Hepatocyte (in vitro differentiated cells): ENCODE data around the gene IL17RB. TPM values are rescaled to one million over a fixed set of nuclear protein-coding genes. Genes with fewer than 3 reads are reported as not detected.

Experiments
- DNase-seq: peaks from one replicate; pipeline ENCODE4 v3.0.0-alpha.2; 2016; ENCODE audit warnings: low spot score
- H2AFZ ChIP-seq: fragments of 200-600 bp; sonication (generic); 2 replicates; pipeline ENCODE4 v1.6.0; 2016; ENCODE audit warnings: antibody characterized with exemption, mild to moderate bottlenecking
- H3K27ac ChIP-seq: fragments of 200-600 bp; sonication (generic); 2 replicates; pipeline ENCODE4 v1.5.1; 2016; ENCODE audit warnings: mild to moderate bottlenecking
- H3K27me3 ChIP-seq: fragments of 200-600 bp; sonication (generic); 2 replicates; pipeline ENCODE4 v1.6.1; 2016
- H3K36me3 ChIP-seq: fragments of 200-600 bp; sonication (generic); replicated peaks from 2 replicates; pipeline ENCODE4 v1.5.1; 2016; ENCODE audit warnings: low read depth; ENCODE audit not compliant: insufficient read depth
- H3K4me1 ChIP-seq: fragments of 200-600 bp; sonication (generic); 2 replicates; pipeline ENCODE4 v1.5.1; 2016; ENCODE audit warnings: mild to moderate bottlenecking, moderate library complexity; ENCODE audit not compliant: insufficient read depth
- H3K4me2 ChIP-seq: fragments of 200-600 bp; sonication (generic); 2 replicates; pipeline ENCODE4 v1.6.0; 2016
- H3K4me3 ChIP-seq: fragments of 200-600 bp; sonication (generic); 2 replicates; pipeline ENCODE4 v1.5.1; 2016; ENCODE audit warnings: mild to moderate bottlenecking
- H3K79me2 ChIP-seq: fragments of 200-600 bp; sonication (generic); 2 replicates; pipeline ENCODE4 v1.6.0; 2017; ENCODE audit warnings: mild to moderate bottlenecking
- H3K9me2 ChIP-seq: fragments of 200-600 bp; sonication (generic); replicated peaks from 2 replicates; pipeline ENCODE4 v1.6.0; 2017; ENCODE audit warnings: mild to moderate bottlenecking; ENCODE audit not compliant: insufficient read depth
- H3K9me3 ChIP-seq: fragments of 200-600 bp; sonication (generic); 2 replicates; pipeline ENCODE4 v1.5.1; 2016; ENCODE audit warnings: low read depth, mild to moderate bottlenecking
- H4K20me1 ChIP-seq: fragments of 200-600 bp; sonication (generic); 2 replicates; pipeline ENCODE4 v1.6.0; 2016; ENCODE audit warnings: mild to moderate bottlenecking; ENCODE audit not compliant: insufficient read depth, poor library complexity, severe bottlenecking
- CTCF ChIP-seq: fragments of 200-600 bp; sonication (generic); IDR thresholded peaks from 2 replicates; pipeline ENCODE4 v1.5.1; 2016; ENCODE audit warnings: antibody characterized with exemption, mild to moderate bottlenecking; ENCODE audit not compliant: poor library complexity
- EZH2 ChIP-seq: fragments of 200-600 bp; sonication (generic); IDR thresholded peaks from 2 replicates; pipeline ENCODE4 v1.6.1; 2016; ENCODE audit warnings: antibody characterized with exemption, mild to moderate bottlenecking, borderline replicate concordance
- EZH2phosphoT487 ChIP-seq: fragments of 200-600 bp; sonication (generic); IDR thresholded peaks from one replicate; pipeline ENCODE4 v1.6.1; 2018; ENCODE audit warnings: antibody characterized with exemption, mild to moderate bottlenecking, low read depth, moderate library complexity; ENCODE audit not compliant: unreplicated experiment, severe bottlenecking
- WGBS: methylation state at CpG from one replicate; pipeline ENCODE4 v1.1.6; 2016; ENCODE audit warnings: low lambda C conversion rate; ENCODE audit errors: missing lambda C conversion rate; 5-methylcytosine and 5-hydroxymethylcytosine counted together
- polyA plus RNA-seq: library from polyadenylated mRNA; unstranded; fragments of >200 nt; fragmentation: Nextera tagmentation; extraction: Ambion mirVana; gene quantifications from 2 replicates; pipeline ENCODE4 v1.2.1, GENCODE V29; 2016
- total RNA-seq: library from RNA; depleted of rRNA; stranded (reverse); fragments of >200 nt; gene quantifications from 2 replicates; pipeline ENCODE4 v1.2.3, GENCODE V29; 2014

Gene IL17RB
- total and polyA plus RNA-seq, 2 experiments from 2014 or later = 14.1 to 17.4 TPM

DNA sequence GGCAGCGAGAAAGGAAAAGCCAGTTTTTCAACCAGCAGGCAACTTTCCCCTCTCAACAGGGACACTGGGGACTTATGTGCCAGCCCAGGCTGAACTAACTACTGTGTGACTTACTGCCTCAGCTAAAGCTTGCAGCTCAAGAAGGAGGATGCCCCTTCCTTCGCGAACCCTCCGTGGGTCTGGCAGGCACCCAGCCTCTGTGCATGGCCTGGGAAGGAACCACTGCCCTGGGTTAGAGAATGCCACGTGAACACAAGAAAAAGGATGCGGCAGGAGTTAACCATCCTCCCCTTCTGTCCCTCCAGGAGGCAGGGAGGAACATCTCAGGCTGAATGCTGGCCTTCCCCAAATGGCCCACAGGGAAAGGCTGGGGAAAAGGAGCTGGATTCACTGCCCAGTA, 29.2 kb upstream of the IL17RB start:
- Histone ChIP-seq H2AFZ (no peak overlapping the region), H3K9me3 (no peaks in the 10 kb centered on the region), H3K4me3 (no peak overlapping the region), H4K20me1 (no peaks in the 10 kb centered on the region), H3K79me2 (no peaks in the 10 kb centered on the region), H3K36me3 (no peaks in the 10 kb centered on the region), H3K27ac (no peak overlapping the region), H3K27me3 (no peaks in the 10 kb centered on the region), H3K4me1 (peaks cover 7% of the 10 kb centered on the region), H3K9me2 (no peaks in the 10 kb centered on the region), H3K4me2 (no peak overlapping the region)
- no peak for DNase-seq
- 95% methylated on average over 6 of the region's 6 CpGs for WGBS
- no peak for TF ChIP-seq EZH2
- no peak for TF ChIP-seq EZH2phosphoT487
- no peak for TF ChIP-seq CTCF

- Histone ChIP-seq H3K4me1 (peaks cover 7% of the 10 kb centered on the region), H3K4me2 (no peak overlapping the region), H3K4me3 (no peak overlapping the region), H3K79me2 (no peaks in the 10 kb centered on the region), H3K27ac (no peak overlapping the region), H4K20me1 (no peaks in the 10 kb centered on the region), H3K27me3 (no peaks in the 10 kb centered on the region), H2AFZ (no peak overlapping the region), H3K9me3 (no peaks in the 10 kb centered on the region), H3K36me3 (no peaks in the 10 kb centered on the region), H3K9me2 (no peaks in the 10 kb centered on the region)
- no peak for DNase-seq
- 95% methylated on average over 17 of the region's 17 CpGs for WGBS
- TF ChIP-seq EZH2 (no peak), CTCF (no peak), EZH2phosphoT487 (no peak)
Measured at GRCh38 chr3:53817809-53818208, 28.6 kb upstream of the IL17RB start.

GRCh38 chr3:53818221-53819162, 27.9 kb upstream of the IL17RB start:
- TF ChIP-seq EZH2phosphoT487 = no peak
- TF ChIP-seq CTCF = no peak
- no peak for TF ChIP-seq EZH2
- Histone ChIP-seq H3K27me3 (no peaks in the 10 kb centered on the region), H3K4me2 (no peak overlapping the region), H3K27ac (no peak overlapping the region), H3K4me1 (peaks cover 7% of the 10 kb centered on the region), H2AFZ (no peak overlapping the region), H3K9me2 (no peaks in the 10 kb centered on the region), H3K36me3 (no peaks in the 10 kb centered on the region), H3K9me3 (no peaks in the 10 kb centered on the region), H3K4me3 (no peak overlapping the region), H4K20me1 (no peaks in the 10 kb centered on the region), H3K79me2 (no peaks in the 10 kb centered on the region)
- 80% methylated on average over 14 of the region's 14 CpGs for WGBS
- no peak for DNase-seq
